ENCODE measurements around the gene KIF16B. TPM values are rescaled to one million over a fixed set of nuclear protein-coding genes. Genes with fewer than 3 reads are reported as not detected.

KIF16B gene
- total RNA-seq, 1 experiment from 2014 or later = 15.8 TPM

- intact Hi-C loops (cut with micrococcal nuclease) = no loop called here
- no peak overlapping the region for H3K27ac Mint-ChIP-seq (ENCODE audit: low read depth, unreplicated experiment)
- no peaks in the 10 kb centered on the region for H3K36me3 Mint-ChIP-seq (ENCODE audit: insufficient read depth, unreplicated experiment)
- H3K27me3 Mint-ChIP-seq (ENCODE audit: insufficient read depth, unreplicated experiment) = no peaks in the 10 kb centered on the region
- ChIA-PET CTCF (no interaction called here), POLR2A (interaction anchor here (1.9 kb wide), 1 partner anchor 11 kb away, joined by 5 read pairs; no protein-coding TSS in a partner anchor)
- BruUV-seq (replicated peaks) = no TSS peak
- H3K4me3 Mint-ChIP-seq (ENCODE audit: unreplicated experiment) = no peak overlapping the region
- H3K4me1 Mint-ChIP-seq (ENCODE audit: insufficient read depth, unreplicated experiment) = no peaks in the 10 kb centered on the region
- H3K9me3 Mint-ChIP-seq (ENCODE audit: unreplicated experiment) = peaks cover 15% of the 10 kb centered on the region
- no peak for TF ChIP-seq CTCF (IDR thresholded peaks at IDR 0.05; ENCODE audit: unreplicated experiment)
- no peak for DNase-seq (ENCODE audit: unreplicated experiment)
These were observed 302.3 kb downstream of the KIF16B start for GRCh38 chr20:16270989-16271388.

- Mint-ChIP-seq H3K4me1 (ENCODE audit: insufficient read depth, unreplicated experiment) (no peaks in the 10 kb centered on the region), H3K36me3 (ENCODE audit: insufficient read depth, unreplicated experiment) (no peaks in the 10 kb centered on the region), H3K27me3 (ENCODE audit: insufficient read depth, unreplicated experiment) (no peaks in the 10 kb centered on the region), H3K27ac (ENCODE audit: low read depth, unreplicated experiment) (no peak overlapping the region), H3K9me3 (ENCODE audit: unreplicated experiment) (peaks cover 20% of the 10 kb centered on the region), H3K4me3 (ENCODE audit: unreplicated experiment) (no peak overlapping the region)
- no peak for TF ChIP-seq CTCF (IDR thresholded peaks at IDR 0.05; ENCODE audit: unreplicated experiment)
- DNase-seq (ENCODE audit: unreplicated experiment) = no peak
- ChIA-PET POLR2A (no interaction called here), CTCF (interaction anchor here (0.7 kb wide), 1 partner anchor 357 kb away, joined by 3 read pairs; no protein-coding TSS in a partner anchor)
- no TSS peak for BruUV-seq (replicated peaks)
- intact Hi-C loops (cut with micrococcal nuclease) = no loop called here
These were observed 302.8 kb downstream of the KIF16B start for GRCh38 chr20:16270314-16270931.

GRCh38 chr20:16267526-16267925 lies 305.7 kb downstream of the KIF16B start:
- POLR2A ChIA-PET = no interaction called here
- no peak for DNase-seq (ENCODE audit: unreplicated experiment)
- intact Hi-C loops (cut with micrococcal nuclease) = no loop called here
- Mint-ChIP-seq H3K4me3 (ENCODE audit: unreplicated experiment) (no peak overlapping the region), H3K27me3 (ENCODE audit: insufficient read depth, unreplicated experiment) (no peaks in the 10 kb centered on the region), H3K4me1 (ENCODE audit: insufficient read depth, unreplicated experiment) (no peaks in the 10 kb centered on the region), H3K27ac (ENCODE audit: low read depth, unreplicated experiment) (no peak overlapping the region), H3K9me3 (ENCODE audit: unreplicated experiment) (peaks cover 22% of the 10 kb centered on the region), H3K36me3 (ENCODE audit: insufficient read depth, unreplicated experiment) (no peaks in the 10 kb centered on the region)
- CTCF ChIA-PET = interaction anchor here (0.6 kb wide), 1 partner anchor 240 kb away, joined by 3 read pairs; no protein-coding TSS in a partner anchor
- no TSS peak for BruUV-seq (replicated peaks)
- TF ChIP-seq CTCF (IDR thresholded peaks at IDR 0.05; ENCODE audit: unreplicated experiment) = no peak

- TF ChIP-seq CTCF (IDR thresholded peaks at IDR 0.05; ENCODE audit: unreplicated experiment) = no peak
- Mint-ChIP-seq H3K9me3 (ENCODE audit: unreplicated experiment) (peaks cover 22% of the 10 kb centered on the region), H3K4me3 (ENCODE audit: unreplicated experiment) (no peak overlapping the region), H3K27me3 (ENCODE audit: insufficient read depth, unreplicated experiment) (no peaks in the 10 kb centered on the region), H3K27ac (ENCODE audit: low read depth, unreplicated experiment) (no peak overlapping the region), H3K4me1 (ENCODE audit: insufficient read depth, unreplicated experiment) (no peaks in the 10 kb centered on the region), H3K36me3 (ENCODE audit: insufficient read depth, unreplicated experiment) (no peaks in the 10 kb centered on the region)
- ChIA-PET CTCF (no interaction called here), POLR2A (no interaction called here)
- intact Hi-C loops (cut with micrococcal nuclease) = no loop called here
- BruUV-seq (replicated peaks) = no TSS peak
- no peak for DNase-seq (ENCODE audit: unreplicated experiment)
These were observed 307.9 kb downstream of the KIF16B start for GRCh38 chr20:16265334-16265733.

All from MCF 10A (cell line).